AG04450 (cell line): Measurements from ENCODE around the gene CHKA. TPM values are rescaled to one million over a fixed set of nuclear protein-coding genes. Genes with fewer than 3 reads are reported as not detected.
A peak's percentile ranks its signal among the peaks of the same experiment; 100 is the strongest.

Source experiments
- CTCF ChIA-PET: fragments of 300-600, 350-600 bp; formaldehyde crosslinking; extraction: SDS; loops from one replicate; lab custom pipeline; 2022; ENCODE audit warnings: antibody characterized with exemption, inconsistent platforms; lab: Charles Lee
- POLR2A ChIA-PET: fragments of 350-600 bp; formaldehyde crosslinking; extraction: SDS; loops from one replicate; lab custom pipeline; 2021; ENCODE audit warnings: antibody characterized with exemption, inconsistent platforms; lab: Yijun Ruan, JAX
- DNase-seq: peaks from one replicate; pipeline ENCODE4 v3.0.0-alpha.2; 2011; ENCODE audit warnings: low read depth, low spot score
- H3K27ac ChIP-seq: one replicate; pipeline ENCODE4 v1.5.1; 2012; ENCODE audit warnings: low read depth, low read length, control low read depth
- H3K27me3 ChIP-seq: one replicate; pipeline ENCODE4 v1.6.0; 2012; ENCODE audit warnings: low read length; ENCODE audit not compliant: control insufficient read depth, insufficient read depth
- H3K4me3 ChIP-seq: 2 replicates; pipeline ENCODE4 v1.5.1; 2011; ENCODE audit warnings: mild to moderate bottlenecking, low read depth, low read length, control low read depth
- H3K9me3 ChIP-seq: 2 replicates; pipeline ENCODE4 v1.5.1; 2012; ENCODE audit warnings: low read length; ENCODE audit not compliant: control insufficient read depth, insufficient read depth
- polyA plus RNA-seq: library from polyadenylated mRNA; depleted of rRNA; stranded (reverse); fragments of >200 nt; gene quantifications from 2 replicates; pipeline ENCODE4 v1.2.3, GENCODE V29; 2011
- TF ChIP-seq, protein P1 (sequence below): IDR thresholded peaks from 2 replicates; pipeline ENCODE4 v1.5.1; 2011; ENCODE audit warnings: low read depth, low read length, control low read depth, inconsistent platforms

The CHKA gene
- polyA plus RNA-seq, 1 experiment, result 12.5 TPM

DNA sequence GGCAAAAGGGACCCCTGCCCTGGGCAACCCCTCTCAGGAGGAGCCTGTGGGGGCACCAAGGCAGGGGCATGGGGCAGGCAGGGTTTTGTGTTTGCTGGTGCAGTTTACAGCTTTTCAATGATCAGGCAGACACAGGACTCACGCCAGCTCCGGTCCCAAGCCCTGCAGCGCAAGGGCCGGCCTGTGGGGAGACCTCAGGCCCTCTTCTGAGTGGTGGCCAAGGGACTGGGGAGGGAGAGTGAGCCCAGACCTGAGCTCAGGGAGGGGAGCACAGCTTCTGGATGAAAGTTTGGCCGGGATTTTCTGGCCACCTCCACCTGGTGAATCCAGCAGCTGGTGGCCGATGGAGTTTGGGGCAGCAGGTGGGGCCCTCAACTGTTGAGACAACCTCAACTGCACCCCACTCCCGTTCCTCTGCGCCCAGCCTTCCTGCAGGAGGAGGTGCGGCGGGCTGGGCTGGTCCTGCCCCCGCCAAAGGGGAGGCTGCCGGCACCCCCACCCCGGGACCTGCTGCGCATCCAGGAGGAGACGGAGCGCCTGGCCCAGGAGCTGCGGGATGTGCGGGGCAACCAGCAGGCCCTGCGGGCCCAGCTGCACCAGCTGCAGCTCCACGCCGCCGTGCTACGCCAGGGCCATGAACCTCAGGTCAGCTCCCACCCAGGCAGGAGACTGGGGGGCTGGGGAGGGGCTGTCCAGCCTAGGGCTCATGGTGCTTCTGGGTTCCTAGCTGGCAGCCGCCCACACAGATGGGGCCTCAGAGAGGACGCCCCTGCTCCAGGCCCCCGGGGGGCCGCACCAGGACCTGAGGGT lies 78.8 kb downstream of the CHKA start:
- DNase-seq, result no peak
- no peak overlapping the region for H3K4me3 ChIP-seq
- H3K27ac ChIP-seq, result peak overlapping the region; percentile 47
- H3K27me3 ChIP-seq, result no peaks in the 10 kb centered on the region
- TF ChIP-seq, protein P1, sequence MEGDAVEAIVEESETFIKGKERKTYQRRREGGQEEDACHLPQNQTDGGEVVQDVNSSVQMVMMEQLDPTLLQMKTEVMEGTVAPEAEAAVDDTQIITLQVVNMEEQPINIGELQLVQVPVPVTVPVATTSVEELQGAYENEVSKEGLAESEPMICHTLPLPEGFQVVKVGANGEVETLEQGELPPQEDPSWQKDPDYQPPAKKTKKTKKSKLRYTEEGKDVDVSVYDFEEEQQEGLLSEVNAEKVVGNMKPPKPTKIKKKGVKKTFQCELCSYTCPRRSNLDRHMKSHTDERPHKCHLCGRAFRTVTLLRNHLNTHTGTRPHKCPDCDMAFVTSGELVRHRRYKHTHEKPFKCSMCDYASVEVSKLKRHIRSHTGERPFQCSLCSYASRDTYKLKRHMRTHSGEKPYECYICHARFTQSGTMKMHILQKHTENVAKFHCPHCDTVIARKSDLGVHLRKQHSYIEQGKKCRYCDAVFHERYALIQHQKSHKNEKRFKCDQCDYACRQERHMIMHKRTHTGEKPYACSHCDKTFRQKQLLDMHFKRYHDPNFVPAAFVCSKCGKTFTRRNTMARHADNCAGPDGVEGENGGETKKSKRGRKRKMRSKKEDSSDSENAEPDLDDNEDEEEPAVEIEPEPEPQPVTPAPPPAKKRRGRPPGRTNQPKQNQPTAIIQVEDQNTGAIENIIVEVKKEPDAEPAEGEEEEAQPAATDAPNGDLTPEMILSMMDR, result no peak
- CTCF ChIA-PET, result interaction anchor here (0.5 kb wide), 1 partner anchor 94 kb away, joined by 3 read pairs; no protein-coding TSS in a partner anchor
- H3K9me3 ChIP-seq, result no peaks in the 10 kb centered on the region; the same call in 1 of the 2 replicates
- POLR2A ChIA-PET, result no interaction called here

DNA sequence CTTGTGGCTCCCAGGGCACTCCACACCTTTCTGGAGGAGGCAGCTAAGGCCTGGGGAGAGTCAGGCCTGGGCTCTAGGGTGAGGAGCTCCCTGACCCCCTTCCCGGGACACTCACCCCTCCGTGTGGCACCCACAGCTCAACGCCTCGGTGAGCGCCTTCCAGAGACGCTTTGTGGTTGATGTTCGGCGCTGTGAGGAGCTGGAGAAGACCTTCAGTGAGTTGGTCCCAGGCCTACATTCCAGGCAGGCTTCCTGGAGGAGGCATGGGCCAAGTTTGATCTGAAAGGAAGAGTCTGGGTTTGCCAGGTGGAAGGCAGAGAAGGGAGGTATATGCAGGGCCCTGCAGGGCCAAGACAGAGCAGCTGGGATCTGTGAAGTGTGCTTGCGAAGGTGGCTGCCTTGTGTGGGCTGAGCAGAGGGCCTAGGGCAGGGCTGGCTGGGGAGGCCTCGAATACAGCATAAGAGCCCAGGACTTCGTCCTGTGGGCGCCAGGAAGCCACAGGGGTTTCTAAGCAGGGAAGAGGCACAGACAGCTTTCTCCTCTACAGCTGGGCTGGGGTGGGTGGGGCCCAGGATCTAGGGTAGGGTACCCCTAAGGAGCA lies 79.5 kb downstream of the CHKA start:
- ChIA-PET POLR2A (interaction anchor here (0.6 kb wide), 1 partner anchor 11 kb away, joined by 3 read pairs; no protein-coding TSS in a partner anchor), CTCF (interaction anchor here (0.5 kb wide), 1 partner anchor 95 kb away, joined by 3 read pairs; no protein-coding TSS in a partner anchor)
- no peak for DNase-seq
- no peak overlapping the region for H3K4me3 ChIP-seq
- TF ChIP-seq, protein P1, result no peak
- no peaks in the 10 kb centered on the region for H3K27me3 ChIP-seq
- no peaks in the 10 kb centered on the region; the same call in 1 of the 2 replicates for H3K9me3 ChIP-seq
- peak overlapping the region; percentile 31 for H3K27ac ChIP-seq

- TF ChIP-seq, protein P1, result no peak
- Histone ChIP-seq H3K27ac (peak overlapping the region; percentile 81), H3K9me3 (no peaks in the 10 kb centered on the region; the same call in 1 of the 2 replicates), H3K27me3 (no peaks in the 10 kb centered on the region), H3K4me3 (peak overlapping the region; percentile 70)
- POLR2A ChIA-PET, result interaction anchor here (0.6 to 1.2 kb wide), 4 partner anchors 10 to 38 kb away, joined by 3 read pairs; partner anchors contain the start of gene ALDH3B1
- CTCF ChIA-PET, result no interaction called here
- DNase-seq, result no peak
Observed at GRCh38 chr11:68040957-68041591, 80.1 kb downstream of the CHKA start.

DNA sequence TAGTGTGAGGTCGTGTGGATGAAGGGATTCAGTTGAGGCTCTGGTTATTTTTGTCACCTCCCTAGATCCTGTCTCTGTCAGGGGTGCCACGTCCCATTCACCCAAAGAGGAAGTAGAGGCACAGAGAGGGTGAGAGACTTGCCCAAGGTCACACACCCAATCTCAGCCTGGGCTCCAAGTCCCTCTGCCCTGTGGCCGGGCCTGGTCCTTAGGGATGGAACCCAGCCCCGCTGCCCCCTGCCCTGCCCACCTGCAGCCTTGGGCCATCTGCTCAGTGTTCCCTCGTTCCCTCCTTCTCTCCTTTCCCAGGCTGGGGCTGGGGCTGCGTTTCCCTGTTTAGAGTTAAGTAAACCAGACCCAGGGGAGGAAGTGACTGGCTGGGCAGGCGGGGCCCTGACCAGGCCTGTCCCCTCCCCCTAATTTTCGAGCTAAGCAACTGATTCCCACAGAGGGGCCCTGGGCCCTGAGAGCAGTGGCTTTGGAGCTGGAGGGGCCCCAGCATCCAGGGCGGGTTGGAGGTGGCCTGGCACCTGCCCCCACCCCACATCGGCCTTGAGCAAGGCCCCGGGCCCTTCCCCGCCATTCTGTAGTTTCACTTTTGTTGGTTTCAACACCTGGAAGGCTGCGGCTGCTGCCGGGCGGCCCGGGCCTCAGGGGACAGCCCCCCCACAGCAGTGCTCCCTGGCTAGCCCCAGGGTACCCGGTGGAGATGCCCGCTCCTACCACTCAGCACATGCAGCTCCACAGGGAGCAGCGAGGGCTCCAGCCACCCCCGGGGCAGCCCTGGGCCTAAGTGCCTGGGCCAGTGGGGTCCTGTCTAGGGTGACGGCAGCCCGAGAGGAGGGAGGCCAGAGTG lies 80.9 kb downstream of the CHKA start:
- Histone ChIP-seq H3K27ac (peak overlapping the region; percentile 81), H3K4me3 (peak overlapping the region; percentile 70), H3K9me3 (no peaks in the 10 kb centered on the region; the same call in 1 of the 2 replicates), H3K27me3 (no peaks in the 10 kb centered on the region)
- ChIA-PET POLR2A (interaction anchor here (0.9 to 1.2 kb wide), 3 partner anchors 11 to 37 kb away, joined by 3 read pairs; partner anchors contain the start of gene ALDH3B1), CTCF (no interaction called here)
- DNase-seq, result peak; percentile 42
- TF ChIP-seq, protein P1, result no peak
